ENCODE data around the gene TSPAN3.

- TF ChIP-seq CTCF (IDR thresholded peaks at IDR 0.05; ENCODE audit: insufficient read depth, low read length, poor library complexity, severe bottlenecking) (no peak), EZH2phosphoT487 (conservative IDR thresholded peaks at IDR 0.05; ENCODE audit: low read length) (no peak)
These were observed 69.6 kb downstream of the TSPAN3 start for GRCh38 chr15:77001351-77001750.
